Lung (tissue), 12 donors: ENCODE measurements around the gene SRCIN1. TPM values are rescaled to one million over a fixed set of nuclear protein-coding genes. Genes with fewer than 3 reads are reported as not detected.

ENCODE experiments used
- ATAC-seq: fragments of 200-7000 bp; cut with Tn5 transposase; one replicate; pipeline ENCODE4 v1.9.1; 2020; ENCODE audit warnings: moderate number of reproducible peaks; ENCODE audit not compliant: insufficient read depth, low FRiP score
- DNase-seq, 3 donors: peaks; one replicate each; pipeline ENCODE4 v3.0.0-alpha.2; 2013 to 2017
- H3K27ac ChIP-seq, 2 donors: one replicate each; pipeline ENCODE4 v1.5.1; 2013; ENCODE audit warnings: mild to moderate bottlenecking in 2 of 2, moderate library complexity in 2 of 2, control low read depth in 1 of 2, inconsistent platforms in 1 of 2, low read depth in 1 of 2, low read length in 1 of 2
- H3K27me3 ChIP-seq, 3 donors: one replicate each; pipeline ENCODE4 v1.5.1; 2013; ENCODE audit warnings: low read length in 2 of 3; ENCODE audit not compliant: control insufficient read depth in 3 of 3, insufficient read depth in 3 of 3
- H3K36me3 ChIP-seq, 4 donors: one replicate each; pipeline ENCODE4 v1.5.1; 2013; ENCODE audit warnings: low read length in 4 of 4, mild to moderate bottlenecking in 1 of 4, moderate library complexity in 1 of 4; ENCODE audit not compliant: control insufficient read depth in 4 of 4, insufficient read depth in 4 of 4
- H3K4me1 ChIP-seq, 5 donors: one replicate each; pipeline ENCODE4 v1.5.1; 2013; ENCODE audit warnings: low read length in 5 of 5, mild to moderate bottlenecking in 2 of 5, moderate library complexity in 1 of 5; ENCODE audit not compliant: control insufficient read depth in 5 of 5, insufficient read depth in 5 of 5
- H3K4me3 ChIP-seq: one replicate; pipeline ENCODE4 v1.5.1; 2013; ENCODE audit warnings: mild to moderate bottlenecking, control low read depth, moderate library complexity
- H3K9ac ChIP-seq, 2 donors: one replicate each; pipeline ENCODE4 v1.5.1; 2013; ENCODE audit warnings: low read length in 2 of 2, control low read depth in 1 of 2; ENCODE audit not compliant: insufficient read depth in 1 of 2
- H3K9me3 ChIP-seq, 4 donors: one replicate each; pipeline ENCODE4 v1.5.1; 2013; ENCODE audit warnings: low read length in 3 of 4, mild to moderate bottlenecking in 1 of 4, moderate library complexity in 1 of 4; ENCODE audit not compliant: control insufficient read depth in 4 of 4, insufficient read depth in 3 of 4
- WGBS, 2 donors: extraction: QIAGEN DNeasy Blood & Tissue Kit; methylation state at CpG; one replicate each; pipeline ENCODE4 v1.1.7; 2013; 5-methylcytosine and 5-hydroxymethylcytosine counted together
- polyA plus RNA-seq, 2 donors: library from polyadenylated mRNA; stranded (reverse); fragments of 200-250 nt; gene quantifications; one replicate each; pipeline ENCODE4 v1.2.1, GENCODE V29; 2013
- total RNA-seq, 2 donors: library from RNA; depleted of rRNA in 1 of 2; stranded (reverse); fragments of >200 nt in 1 of 2; gene quantifications; one replicate each; pipeline ENCODE4 v1.2.1, GENCODE V29; 2014 to 2021
- TF ChIP-seq, protein P1 (sequence below): IDR thresholded peaks from 2 replicates; pipeline ENCODE4 v1.5.1; 2012; ENCODE audit warnings: mild to moderate bottlenecking; ENCODE audit errors: control extremely low read depth, extremely low read depth
- donor health status: control.
- donor health status: control.
- donor health status: Bipolar disorder and iron deficiency.
- donor health status: healthy.
- donor health status: DM: yes; HTN: yes; CAD: no.

SRCIN1 gene
- total and polyA plus RNA-seq, 4 donors = 1.5 to 15.0 (median 2.5) TPM

DNA sequence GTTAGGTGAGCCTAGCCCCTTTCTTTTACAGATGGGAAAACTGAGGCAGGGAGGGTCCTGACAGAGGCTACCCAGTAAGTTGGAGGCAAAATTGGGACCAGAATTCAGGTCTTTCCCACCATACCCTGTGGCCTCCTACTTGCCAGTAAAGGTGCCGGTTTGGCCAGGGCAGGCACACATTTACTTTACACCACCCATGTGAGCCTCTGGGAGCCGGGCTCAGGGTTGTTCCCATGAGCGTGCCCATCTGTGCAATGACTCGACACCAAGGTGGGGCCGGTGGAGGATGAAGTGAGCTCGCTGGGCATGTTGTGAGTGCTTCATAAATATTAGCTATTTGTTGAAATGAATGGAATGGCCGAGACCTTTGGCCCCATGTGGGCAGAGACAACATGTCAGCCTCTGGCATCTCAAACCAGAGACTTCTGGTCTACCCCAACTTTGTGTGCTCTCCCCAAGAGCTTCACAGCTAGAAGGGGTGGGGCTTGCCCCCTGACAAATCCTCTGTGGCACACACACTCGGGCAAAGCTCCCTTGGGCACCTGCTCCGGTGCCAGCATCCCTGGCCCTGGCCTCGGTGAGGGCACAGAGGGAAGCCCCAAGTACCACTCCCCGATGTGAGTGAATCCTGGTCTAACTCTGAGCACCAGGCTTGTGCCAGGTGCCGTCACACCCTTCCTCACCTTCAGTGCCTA, 60.1 kb downstream of the SRCIN1 start:
- Histone ChIP-seq H3K36me3 (no peaks in the 10 kb centered on the region), H3K27ac (no peak overlapping the region), H3K27me3 (no peaks in the 10 kb centered on the region), H3K9ac (no peak overlapping the region), H3K9me3 (peaks cover 0 to 2% (median 0%) of the 10 kb centered on the region in 4 donors), H3K4me1 (no peaks in the 10 kb centered on the region), H3K4me3 (no peak overlapping the region)
- DNase-seq = no peak
- TF ChIP-seq, protein P1, sequence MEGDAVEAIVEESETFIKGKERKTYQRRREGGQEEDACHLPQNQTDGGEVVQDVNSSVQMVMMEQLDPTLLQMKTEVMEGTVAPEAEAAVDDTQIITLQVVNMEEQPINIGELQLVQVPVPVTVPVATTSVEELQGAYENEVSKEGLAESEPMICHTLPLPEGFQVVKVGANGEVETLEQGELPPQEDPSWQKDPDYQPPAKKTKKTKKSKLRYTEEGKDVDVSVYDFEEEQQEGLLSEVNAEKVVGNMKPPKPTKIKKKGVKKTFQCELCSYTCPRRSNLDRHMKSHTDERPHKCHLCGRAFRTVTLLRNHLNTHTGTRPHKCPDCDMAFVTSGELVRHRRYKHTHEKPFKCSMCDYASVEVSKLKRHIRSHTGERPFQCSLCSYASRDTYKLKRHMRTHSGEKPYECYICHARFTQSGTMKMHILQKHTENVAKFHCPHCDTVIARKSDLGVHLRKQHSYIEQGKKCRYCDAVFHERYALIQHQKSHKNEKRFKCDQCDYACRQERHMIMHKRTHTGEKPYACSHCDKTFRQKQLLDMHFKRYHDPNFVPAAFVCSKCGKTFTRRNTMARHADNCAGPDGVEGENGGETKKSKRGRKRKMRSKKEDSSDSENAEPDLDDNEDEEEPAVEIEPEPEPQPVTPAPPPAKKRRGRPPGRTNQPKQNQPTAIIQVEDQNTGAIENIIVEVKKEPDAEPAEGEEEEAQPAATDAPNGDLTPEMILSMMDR = no peak
- WGBS, 2 donors = 85 to 87% methylated on average over 12 of the region's 12 CpGs
- no peak for ATAC-seq

- Histone ChIP-seq H3K27me3 (no peaks in the 10 kb centered on the region), H3K4me1 (no peaks in the 10 kb centered on the region), H3K9ac (no peak overlapping the region), H3K9me3 (peaks cover 0 to 2% (median 0%) of the 10 kb centered on the region in 4 donors), H3K36me3 (no peaks in the 10 kb centered on the region), H3K27ac (no peak overlapping the region), H3K4me3 (no peak overlapping the region)
- no peak for ATAC-seq
- WGBS, 2 donors = 88 to 91% methylated on average over 7 of the region's 7 CpGs
- DNase-seq = no peak
- TF ChIP-seq, protein P1 = no peak
Measured at GRCh38 chr17:38544839-38545209, 60.9 kb downstream of the SRCIN1 start.

DNA sequence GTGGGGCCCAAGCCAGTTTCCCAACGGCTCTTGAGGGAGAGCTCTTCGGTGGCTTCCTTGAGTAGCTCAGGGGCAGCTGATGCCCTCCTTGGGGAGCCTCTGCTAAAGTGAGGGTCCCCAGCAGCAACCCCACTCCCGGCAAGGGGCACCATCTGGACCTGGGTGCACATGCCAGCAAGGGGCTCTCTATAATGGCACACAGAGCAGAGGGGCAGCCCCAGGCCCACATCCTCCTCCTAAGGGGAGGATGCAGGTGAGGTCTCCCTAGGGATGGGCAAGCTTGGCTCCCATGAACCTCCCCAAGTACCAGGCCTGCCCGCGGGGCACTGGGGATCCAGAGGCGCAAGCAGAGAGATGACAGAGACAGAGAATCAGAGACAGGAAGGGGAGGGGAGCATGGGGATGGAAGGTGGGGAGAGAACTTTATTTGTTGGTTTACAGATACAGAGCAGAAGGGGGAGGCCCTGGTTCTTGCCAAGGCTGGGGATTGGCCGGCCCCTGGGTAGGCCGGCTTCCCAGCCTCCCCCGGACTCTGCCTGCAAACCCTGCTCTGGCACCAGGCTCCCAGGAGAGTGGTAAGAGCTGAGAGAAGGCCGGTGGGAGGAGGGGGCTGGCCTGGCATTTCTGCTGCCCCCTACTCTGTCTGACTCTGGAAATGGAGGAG, 61.4 kb downstream of the SRCIN1 start:
- ATAC-seq = no peak
- TF ChIP-seq, protein P1 = no peak
- 80 to 90% methylated on average over 10 of the region's 10 CpGs for WGBS, 2 donors

More for the DNA sequence above, 61.4 kb downstream of the SRCIN1 start:
- Histone ChIP-seq H3K9ac (no peak overlapping the region), H3K27ac (no peak overlapping the region), H3K36me3 (no peaks in the 10 kb centered on the region), H3K4me3 (no peak overlapping the region), H3K9me3 (peaks cover 0 to 2% (median 0%) of the 10 kb centered on the region in 4 donors), H3K27me3 (no peaks in the 10 kb centered on the region), H3K4me1 (no peaks in the 10 kb centered on the region)
- no peak for DNase-seq
